NCI-H1417 (cell line): ENCODE measurements around the gene LSM10.

Experiments used
- DNase-seq, 3 experiments: peaks; one replicate each; lab custom pipeline; 2025; lab: John Stamatoyannopoulos, UW

LSM10 gene

DNA sequence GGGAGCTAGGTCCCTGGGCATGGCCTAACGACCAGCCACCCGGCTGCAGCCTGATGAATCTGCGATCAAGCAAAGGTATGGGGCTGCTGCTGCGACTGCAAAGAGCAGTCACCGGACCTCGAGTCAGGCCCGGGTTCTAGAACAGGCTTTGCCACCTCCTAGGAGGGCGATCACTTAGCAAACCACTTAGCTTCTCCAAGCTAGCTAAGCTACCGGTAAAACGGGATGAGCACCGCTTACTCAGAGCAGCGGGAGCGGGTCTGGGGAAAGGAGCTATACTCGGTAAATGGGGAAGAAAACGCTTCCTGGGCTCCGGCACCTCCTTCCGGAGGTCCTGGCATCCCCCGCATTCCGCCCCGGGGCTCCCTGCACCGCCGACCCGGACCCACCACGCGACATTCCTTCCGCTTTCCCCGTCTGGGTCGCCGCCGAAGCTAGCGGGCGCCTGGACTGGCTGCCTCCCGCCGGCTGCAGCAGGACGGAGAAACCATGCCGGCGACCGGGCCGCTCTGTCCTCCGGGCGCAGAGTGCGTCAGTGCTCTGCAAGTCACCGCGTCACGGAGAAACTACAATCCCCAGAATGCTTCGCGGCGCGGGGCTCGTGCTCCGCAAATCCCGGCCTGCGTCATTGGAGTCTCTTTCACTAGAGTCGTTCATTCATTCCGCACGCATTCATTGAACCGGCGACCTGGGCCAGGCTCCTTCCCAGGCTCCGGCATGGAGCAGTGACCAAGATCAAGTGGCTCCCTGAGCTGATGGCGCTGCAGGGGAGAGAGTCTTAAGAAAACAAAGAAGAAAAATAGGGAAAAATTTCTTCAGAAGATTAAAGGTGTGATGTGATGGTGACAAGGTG lies at the start of gene LSM10:
Gene LSM10, minus strand, starts transcription at position 531 of the 853 bp plus-strand sequence. CDS start 3,779 bp downstream, outside the sequence.
- peak; percentile 87 to 93 (median 93) for DNase-seq

DNA sequence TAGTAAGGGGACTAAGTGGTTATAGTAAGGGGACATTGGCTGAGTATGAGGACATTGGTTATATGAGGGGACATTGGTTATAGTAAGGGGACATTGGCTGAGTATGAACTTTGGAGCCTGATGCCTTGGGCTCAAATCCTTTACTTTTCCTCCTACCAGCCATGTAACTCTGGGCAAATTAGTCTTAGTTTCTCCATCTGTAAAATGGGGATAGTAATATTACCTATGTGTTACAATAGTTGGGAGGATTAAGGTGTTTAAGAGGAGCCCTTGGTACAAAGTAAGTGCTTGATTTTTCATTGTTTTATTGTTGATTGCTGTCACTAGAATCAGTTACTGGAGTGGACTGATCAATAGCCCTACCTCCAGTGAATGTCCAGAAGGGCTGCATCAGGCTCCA lies 49.7 kb upstream of the LSM10 start:
- no peak for DNase-seq

GRCh38 chr1:36446746-36447145 lies 49.0 kb upstream of the LSM10 start:
- no peak for DNase-seq

DNA sequence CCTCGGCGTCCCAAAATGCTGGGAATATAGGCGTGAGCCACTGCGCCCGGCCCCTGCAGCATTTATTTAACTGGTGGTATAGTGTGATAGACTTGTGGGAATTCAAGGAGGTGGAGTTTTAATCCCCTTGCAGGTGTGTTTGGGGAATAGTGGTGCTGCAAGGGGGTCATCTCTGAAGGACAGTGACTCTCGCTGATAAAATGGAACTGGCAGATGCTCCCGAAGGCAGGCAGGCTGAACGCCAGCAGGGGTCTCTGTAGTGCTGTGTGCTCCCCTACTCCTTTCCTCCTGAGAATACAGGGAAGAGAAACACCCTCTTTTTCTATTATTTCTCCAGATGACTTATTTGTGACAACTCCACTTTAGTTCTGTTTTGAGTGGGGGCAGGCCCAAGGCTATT lies 48.6 kb upstream of the LSM10 start:
- peak in 1 of 3 experiments; percentile 38 for DNase-seq

- no peak for DNase-seq
These were observed 45.6 kb upstream of the LSM10 start for GRCh38 chr1:36443297-36443696.

- no peak for DNase-seq
These were observed 44.6 kb upstream of the LSM10 start for GRCh38 chr1:36442337-36442736.

DNA sequence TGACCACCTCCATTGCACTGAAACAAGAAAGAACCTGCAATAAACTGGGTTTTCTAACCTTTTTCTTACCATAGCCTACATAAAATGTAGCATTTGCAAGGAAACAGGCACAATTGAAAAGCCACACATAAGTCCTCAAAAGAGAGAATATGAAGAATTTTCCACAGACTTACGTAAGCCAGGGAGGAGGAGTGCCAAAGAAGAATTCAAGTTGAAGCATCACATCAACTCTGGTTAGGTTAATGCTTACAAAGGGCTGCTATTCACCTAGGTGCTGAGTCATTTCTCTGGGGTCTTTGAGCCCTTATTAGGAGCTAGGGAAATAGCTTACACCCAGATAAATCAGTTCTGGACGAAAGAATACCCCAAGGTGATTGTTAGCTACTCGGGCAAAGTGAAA lies 42.9 kb upstream of the LSM10 start:
- DNase-seq, result no peak

DNA sequence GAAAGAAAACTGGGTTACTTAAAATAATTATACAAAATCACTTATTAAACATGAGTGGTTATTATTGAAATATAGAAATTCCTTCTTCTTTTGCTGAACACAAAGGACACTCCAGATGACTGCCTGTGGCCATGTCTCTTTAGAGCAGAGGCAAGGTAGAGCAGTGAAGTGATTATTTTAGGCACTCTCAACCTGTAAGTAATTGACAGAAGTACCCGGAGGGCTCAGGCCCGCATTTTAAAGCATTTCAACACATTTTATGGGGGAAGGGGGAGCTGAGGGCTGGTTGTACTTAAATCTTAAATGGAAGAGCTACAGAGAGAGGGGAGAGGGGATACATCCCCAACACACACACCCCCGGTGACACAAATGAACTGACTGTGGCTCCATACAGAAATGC lies 42.3 kb upstream of the LSM10 start:
- DNase-seq, result no peak

- DNase-seq, result no peak
These were observed 41.0 kb upstream of the LSM10 start for GRCh38 chr1:36438715-36439114.

GRCh38 chr1:36436821-36437220 lies 39.1 kb upstream of the LSM10 start:
- DNase-seq, result no peak

DNA sequence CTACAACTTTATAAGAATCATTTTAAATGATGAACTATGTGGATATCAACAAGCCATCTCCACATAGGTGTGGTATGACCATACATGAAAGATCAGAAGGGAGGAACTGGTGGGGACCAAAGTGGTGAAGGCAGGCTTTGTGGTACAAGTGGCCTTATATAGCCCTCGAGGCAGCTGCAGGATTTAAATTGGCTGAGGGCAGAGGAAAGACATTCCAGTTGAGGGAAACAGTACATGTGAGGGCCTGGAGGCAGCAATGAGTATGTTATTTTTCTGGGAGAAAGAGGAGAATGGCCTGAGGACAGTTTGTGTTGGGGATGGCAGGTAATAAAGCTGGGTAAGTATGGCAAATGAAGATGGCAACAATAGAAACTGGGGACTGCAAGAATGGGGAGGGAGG lies 35.4 kb upstream of the LSM10 start:
- DNase-seq, result no peak

- DNase-seq, result no peak
These were observed 34.9 kb upstream of the LSM10 start for GRCh38 chr1:36432616-36433015.

- no peak for DNase-seq
These were observed 28.1 kb upstream of the LSM10 start for GRCh38 chr1:36425791-36426190.

GRCh38 chr1:36421649-36422048 lies 23.9 kb upstream of the LSM10 start:
- DNase-seq, result no peak

GRCh38 chr1:36420836-36421317 lies 23.2 kb upstream of the LSM10 start:
- DNase-seq, result peak; percentile 62 to 79 (median 77)

- no peak for DNase-seq
These were observed 22.7 kb upstream of the LSM10 start for GRCh38 chr1:36420409-36420808.

- no peak for DNase-seq
These were observed 21.9 kb upstream of the LSM10 start for GRCh38 chr1:36419569-36419968.

- DNase-seq, result no peak
These were observed 21.4 kb upstream of the LSM10 start for GRCh38 chr1:36419140-36419539.

DNA sequence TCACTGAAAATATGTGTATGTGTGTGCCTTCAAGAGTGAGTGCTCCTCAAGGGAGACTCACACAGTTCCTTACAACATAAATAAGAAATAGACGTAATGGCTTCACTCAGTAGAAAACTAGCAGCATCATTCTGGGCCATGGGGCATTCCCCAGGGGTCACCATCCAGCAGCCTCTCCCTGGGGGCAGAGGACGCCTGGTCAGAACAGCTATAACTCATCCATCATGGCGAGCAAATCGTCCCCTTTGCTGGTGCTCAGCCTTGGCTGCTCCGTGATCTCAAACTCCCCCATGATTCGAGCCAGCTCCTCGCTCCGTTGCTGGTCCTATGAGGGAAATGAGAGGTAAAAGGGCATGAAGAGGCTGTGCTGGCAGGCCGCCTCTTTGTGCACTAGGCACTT lies 20.2 kb upstream of the LSM10 start:
- DNase-seq, result no peak

DNA sequence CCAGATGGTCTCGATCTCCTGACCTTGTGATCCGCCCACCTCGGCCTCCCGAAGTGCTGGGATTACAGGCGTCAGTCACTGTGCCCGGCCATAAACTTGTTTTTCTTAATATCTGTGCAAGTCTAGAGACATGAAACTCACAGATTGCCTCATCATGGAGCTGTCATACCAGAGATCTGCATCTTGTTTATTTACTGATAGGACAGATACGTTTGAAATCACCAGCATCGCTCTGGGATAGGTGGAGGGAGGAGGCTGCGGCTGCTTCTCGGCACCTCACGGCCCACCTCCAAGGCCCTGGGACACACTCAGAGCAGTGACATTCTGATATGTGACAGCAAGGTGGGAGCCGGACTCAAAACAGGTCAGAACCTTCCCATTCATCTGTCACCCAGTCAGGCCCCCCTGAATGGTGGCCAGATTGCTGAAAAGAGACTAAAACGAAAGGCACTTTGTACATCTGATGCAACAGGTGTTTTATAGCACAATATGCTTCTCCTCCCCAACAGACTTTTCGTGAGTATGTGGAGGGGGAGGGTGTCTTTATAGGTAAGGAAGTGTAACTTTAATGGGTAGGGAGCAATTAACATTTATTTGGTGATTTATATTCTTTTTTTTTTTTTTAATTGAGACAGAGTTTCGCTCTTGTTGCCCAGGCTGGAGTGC lies 18.1 kb upstream of the LSM10 start:
- no peak for DNase-seq

DNA sequence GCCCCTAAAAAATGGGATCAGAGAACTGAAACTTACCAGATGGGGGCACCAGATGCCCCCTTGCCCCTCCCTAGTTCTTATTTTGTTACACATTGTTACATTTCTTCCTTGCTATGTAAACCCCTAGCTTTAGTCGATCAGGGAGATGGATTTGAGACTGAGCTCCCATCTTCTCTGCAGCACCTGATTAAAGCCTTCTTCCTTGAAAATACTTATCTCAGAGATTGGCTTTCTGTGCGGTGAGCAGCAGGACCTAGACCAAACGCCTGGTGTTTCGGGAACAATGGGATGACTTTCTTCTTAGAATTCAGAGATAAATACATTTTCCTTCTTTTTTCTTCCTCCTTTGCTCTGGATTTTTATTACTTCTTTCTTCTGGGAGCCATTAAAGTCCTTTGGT lies 16.7 kb upstream of the LSM10 start:
- DNase-seq, result no peak

DNA sequence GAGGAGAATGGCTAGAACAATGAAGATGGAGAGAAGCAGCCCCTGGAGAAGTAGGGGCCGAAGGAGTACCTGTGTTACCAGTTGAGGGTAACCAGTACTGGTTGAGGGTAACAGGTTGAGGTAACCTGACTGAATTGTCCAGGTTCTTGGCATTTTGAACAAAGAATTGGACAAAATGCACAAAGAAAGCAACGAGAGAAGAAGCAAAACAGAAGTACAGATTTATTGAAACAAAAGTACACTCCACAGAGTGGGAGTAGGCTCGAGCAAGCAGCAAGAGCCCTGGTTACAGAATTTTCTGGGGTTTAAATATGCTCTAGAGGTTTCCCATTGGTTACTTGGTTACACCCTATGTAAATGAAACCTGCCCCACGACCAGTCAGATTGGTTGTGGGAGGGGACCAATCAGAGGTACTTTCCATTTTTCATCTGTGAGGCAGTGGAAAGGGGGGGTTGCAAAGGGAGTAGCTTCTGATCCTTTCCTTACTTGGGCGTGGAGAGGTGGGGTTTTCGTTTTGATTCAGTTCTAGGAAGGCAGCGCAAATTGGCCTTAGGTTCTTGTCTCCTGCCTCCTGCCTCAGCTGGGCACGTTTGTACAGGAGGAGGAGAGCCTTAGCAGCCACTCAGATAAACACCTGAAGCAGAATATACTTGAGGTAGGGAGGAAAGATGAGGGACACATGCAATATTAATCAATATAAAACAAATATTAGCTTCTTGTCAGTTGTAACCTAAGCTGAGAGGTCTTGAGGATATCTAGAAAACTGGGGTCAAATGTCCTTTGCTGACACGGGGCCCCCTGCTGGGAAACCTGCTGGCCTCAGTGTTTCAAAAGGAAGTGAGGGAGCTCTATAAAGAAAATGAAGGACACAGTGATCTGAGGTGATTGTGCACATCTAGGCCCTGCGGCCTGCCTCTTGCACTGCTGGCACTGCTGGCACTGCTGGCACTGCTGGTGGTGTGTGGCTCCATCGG lies 14.3 kb upstream of the LSM10 start:
- DNase-seq, result peak in 2 of 3 experiments; percentile 22 to 23
